HG03039 (cell line): ENCODE measurements around the gene GRB7.
A peak's percentile ranks its signal among the peaks of the same experiment; 100 is the strongest.

Source experiments
- ATAC-seq: cut with Tn5 transposase; IDR thresholded peaks from one replicate; pipeline ENCODE4 v1.9.1; 2021; ENCODE audit warnings: mild to moderate bottlenecking, moderate library complexity; ENCODE audit not compliant: unreplicated experiment

The GRB7 gene

GRCh38 chr17:39765766-39766165 is 28.0 kb downstream of the GRB7 start:
- no peak for ATAC-seq

GRCh38 chr17:39767147-39767546 is 29.4 kb downstream of the GRB7 start:
- no peak for ATAC-seq

- ATAC-seq, result peak; percentile 37
Measured at GRCh38 chr17:39769974-39770587, 32.3 kb downstream of the GRB7 start.

GRCh38 chr17:39772415-39772814 is 34.7 kb downstream of the GRB7 start:
- no peak for ATAC-seq

GRCh38 chr17:39772987-39773934 is 35.5 kb downstream of the GRB7 start:
- no peak for ATAC-seq

- no peak for ATAC-seq
Measured at GRCh38 chr17:39774047-39774446, 36.3 kb downstream of the GRB7 start.

GRCh38 chr17:39775031-39775430 is 37.3 kb downstream of the GRB7 start:
- no peak for ATAC-seq

- ATAC-seq, result no peak
Measured at GRCh38 chr17:39776252-39776651, 38.5 kb downstream of the GRB7 start.

- no peak for ATAC-seq
Measured at GRCh38 chr17:39777534-39778365, 40.0 kb downstream of the GRB7 start.

- ATAC-seq, result no peak
Measured at GRCh38 chr17:39781031-39781860, 43.5 kb downstream of the GRB7 start.

GRCh38 chr17:39781861-39782213 is 44.1 kb downstream of the GRB7 start:
- ATAC-seq, result no peak

GRCh38 chr17:39782481-39782880 is 44.7 kb downstream of the GRB7 start:
- ATAC-seq, result no peak

- ATAC-seq, result no peak
Measured at GRCh38 chr17:39782980-39783379, 45.2 kb downstream of the GRB7 start.

- ATAC-seq, result no peak
Measured at GRCh38 chr17:39787041-39787440, 49.3 kb downstream of the GRB7 start.

GRCh38 chr17:39787743-39788484 is 50.2 kb downstream of the GRB7 start:
- ATAC-seq, result no peak

- ATAC-seq, result no peak
Measured at GRCh38 chr17:39791111-39791992, 53.6 kb downstream of the GRB7 start.

GRCh38 chr17:39792526-39793221 is 54.9 kb downstream of the GRB7 start:
- ATAC-seq, result no peak

GRCh38 chr17:39793301-39793872 is 55.6 kb downstream of the GRB7 start:
- no peak for ATAC-seq
